SH-SY5Y (cell line): ENCODE measurements around the gene TSHB.

Experiments used
- GATA2 ChIP-seq: IDR thresholded peaks from 2 replicates; pipeline ENCODE4 v1.6.1; 2011; ENCODE audit warnings: mild to moderate bottlenecking, low read depth, low read length
- GATA3 ChIP-seq: IDR thresholded peaks from 2 replicates; pipeline ENCODE4 v1.6.1; 2011; ENCODE audit warnings: low read depth, mild to moderate bottlenecking, low read length, moderate library complexity

GRCh38 chr1:115041654-115042053 is 12.0 kb downstream of the TSHB start:
- no peak for TF ChIP-seq GATA3
- no peak for TF ChIP-seq GATA2
